GM03348 (cell line): ENCODE measurements around the gene GPR83.
"Not testable (repeated sequence)": the region's sequence is repeated elsewhere in the genome, so short reads cannot be mapped to it uniquely, and the experiment has no call there.

ENCODE experiments used
- DNase-seq: peaks from one replicate; pipeline ENCODE4 v3.0.0; 2012; ENCODE audit warnings: low spot score

Gene GPR83

GRCh38 chr11:94400839-94401772 lies at the start of gene GPR83:
GPR83 (minus strand) TSS chr11:94401419; CDS start chr11:94401247, 172 bp downstream.
- DNase-seq = peak; percentile 53

- peak; percentile 21 for DNase-seq
These were observed 48.8 kb upstream of the GPR83 start for GRCh38 chr11:94450048-94450447.

- DNase-seq = peak; percentile 30
These were observed 48.2 kb upstream of the GPR83 start for GRCh38 chr11:94449437-94449836.

- DNase-seq = no peak
These were observed 47.8 kb upstream of the GPR83 start for GRCh38 chr11:94449029-94449428.

GRCh38 chr11:94447149-94447548 lies 45.9 kb upstream of the GPR83 start:
- no peak for DNase-seq

GRCh38 chr11:94445641-94446040 lies 44.4 kb upstream of the GPR83 start:
- no peak for DNase-seq

GRCh38 chr11:94433049-94433448 lies 31.8 kb upstream of the GPR83 start:
- no peak for DNase-seq

- no peak for DNase-seq
These were observed 23.4 kb upstream of the GPR83 start for GRCh38 chr11:94424662-94425061.

- no peak for DNase-seq
These were observed 22.8 kb upstream of the GPR83 start for GRCh38 chr11:94424011-94424410.

GRCh38 chr11:94423507-94423906 lies 22.3 kb upstream of the GPR83 start:
- no peak for DNase-seq

- no peak for DNase-seq
These were observed 17.0 kb upstream of the GPR83 start for GRCh38 chr11:94418123-94418765.

- peak; percentile 62 for DNase-seq
These were observed 16.3 kb upstream of the GPR83 start for GRCh38 chr11:94417386-94417987.

GRCh38 chr11:94405062-94405833 lies 4.0 kb upstream of the GPR83 start:
- no peak for DNase-seq

GRCh38 chr11:94402355-94402754 lies 1.1 kb upstream of the GPR83 start:
- no peak for DNase-seq

GRCh38 chr11:94401773-94402265 lies 600 bp upstream of the GPR83 start:
- no peak for DNase-seq

- DNase-seq = no peak
These were observed 771 bp downstream of the GPR83 start for GRCh38 chr11:94400457-94400838.

- no peak for DNase-seq
These were observed 1.2 kb downstream of the GPR83 start for GRCh38 chr11:94400050-94400449.

- DNase-seq = no peak
These were observed 3.1 kb downstream of the GPR83 start for GRCh38 chr11:94398101-94398500.

GRCh38 chr11:94396282-94396681 lies 4.9 kb downstream of the GPR83 start:
- DNase-seq = no peak

- DNase-seq = not testable (repeated sequence)
These were observed 9.3 kb downstream of the GPR83 start for GRCh38 chr11:94391937-94392336.

GRCh38 chr11:94379613-94380012 lies 21.6 kb downstream of the GPR83 start:
- no peak for DNase-seq

GRCh38 chr11:94376841-94377240 lies 24.4 kb downstream of the GPR83 start:
- DNase-seq = no peak
